Motor neuron (in vitro differentiated cells): ENCODE results near the gene CEACAM3. TPM values are rescaled to one million over a fixed set of nuclear protein-coding genes. Genes with fewer than 3 reads are reported as not detected.
A peak's percentile ranks its signal among the peaks of the same experiment; 100 is the strongest.

ENCODE experiments used
- ATAC-seq, 8 experiments: fragments of 200-7000 bp; cut with Tn5 transposase; replicated peaks in 6 of 8; 2 replicates each; pipeline ENCODE4 v1.8.0; 2021; ENCODE audit warnings: mild to moderate bottlenecking in 8 of 8, moderate library complexity in 8 of 8
- H3K27ac ChIP-seq, 2 donors: fragments of 250-450 bp; sonication (Bioruptor Pico); 2 replicates each; pipeline ENCODE4 v1.9.0; 2021; ENCODE audit warnings: antibody characterized with exemption in 2 of 2, mild to moderate bottlenecking in 2 of 2, moderate library complexity in 1 of 2
- H3K4me1 ChIP-seq, 2 donors: fragments of 250-450 bp; sonication (Bioruptor Pico); replicated peaks in 1 of 2; 2 replicates each; pipeline ENCODE4 v1.6.1; 2021; ENCODE audit warnings: antibody characterized with exemption in 2 of 2, mild to moderate bottlenecking in 2 of 2, moderate library complexity in 1 of 2
- H3K4me3 ChIP-seq, 5 donors: fragments of 250-450 bp; sonication (Bioruptor Pico); 2 replicates each; pipeline ENCODE4 v1.9.0; 2021; ENCODE audit warnings: antibody characterized with exemption in 5 of 5, mild to moderate bottlenecking in 5 of 5, moderate library complexity in 4 of 5
- WGBS, 10 experiments: fragments of 450-650 bp; shearing (Covaris generic); methylation state at CpG; one replicate each; pipeline ENCODE4 v1.0.0; 2022; 5-methylcytosine and 5-hydroxymethylcytosine counted together
- in situ Hi-C, 9 experiments: fragments of 400-800 bp; cut with MboI; loops; one replicate each; pipeline ENCODE4 v1.15.0; 2021; ENCODE audit warnings: low sequenced_read_pairs in 9 of 9, low pct_unique_long_range_greater_than_20kb in 2 of 9; ENCODE audit not compliant: unreplicated experiment in 9 of 9
- total RNA-seq, 8 experiments: library from RNA; unstranded; fragments of 300-600 nt; gene quantifications; 2 replicates each; pipeline versions ENCODE4 v1.2.3 to v1.2.4, GENCODE V29; 2022

Gene CEACAM3
- total RNA-seq, 8 experiments from 2014 or later = 0.25 to 1.4 (median 1.3) TPM; not detected in 5

- WGBS, 10 experiments = 35 to 100% (median 40%) methylated on average over 1 to 6 of the region's 9 CpGs; no CpG with 5 or more reads in 1 of the 10 experiments
- H3K4me1 ChIP-seq = no peaks in the 10 kb centered on the region
- ATAC-seq = peak in 1 of 8 experiments; percentile 57
- H3K4me3 ChIP-seq = no peak overlapping the region
- in situ Hi-C loops = no loop called here
- no peak overlapping the region for H3K27ac ChIP-seq
Observed at GRCh38 chr19:41799444-41800000, 3.1 kb downstream of the CEACAM3 start.

- no peak overlapping the region for H3K27ac ChIP-seq
- in situ Hi-C loops = no loop called here
- 0 to 67% (median 23%) methylated on average over 1 to 3 of the region's 4 CpGs; no CpG with 5 or more reads in 4 of the 10 experiments for WGBS, 10 experiments
- H3K4me3 ChIP-seq = no peak overlapping the region
- H3K4me1 ChIP-seq = no peaks in the 10 kb centered on the region
- no peak for ATAC-seq
Observed at GRCh38 chr19:41801031-41801430, 4.6 kb downstream of the CEACAM3 start.

- Histone ChIP-seq H3K27ac (no peak overlapping the region), H3K4me1 (no peaks in the 10 kb centered on the region), H3K4me3 (no peak overlapping the region)
- in situ Hi-C loops = no loop called here
- ATAC-seq = peak in 1 of 8 experiments; percentile 36
- WGBS, 10 experiments = 0 to 63% (median 20%) methylated on average over 1 to 2 of the region's 2 CpGs; no CpG with 5 or more reads in 3 of the 10 experiments
Observed at GRCh38 chr19:41801792-41802211, 5.4 kb downstream of the CEACAM3 start.

- Histone ChIP-seq H3K4me3 (no peak overlapping the region), H3K27ac (no peak overlapping the region), H3K4me1 (no peaks in the 10 kb centered on the region)
- no peak for ATAC-seq
- 0 to 80% (median 29%) methylated on average over 1 to 2 of the region's 2 CpGs; no CpG with 5 or more reads in 5 of the 10 experiments for WGBS, 10 experiments
- in situ Hi-C loops = no loop called here
Observed at GRCh38 chr19:41802770-41803169, 6.4 kb downstream of the CEACAM3 start.

GRCh38 chr19:41804336-41804735, 7.9 kb downstream of the CEACAM3 start:
- 60 to 80% (median 67%) methylated on average over 1 to 2 of the region's 3 CpGs; no CpG with 5 or more reads in 7 of the 10 experiments for WGBS, 10 experiments
- H3K27ac ChIP-seq = no peak overlapping the region
- no peak for ATAC-seq
- H3K4me1 ChIP-seq = no peaks in the 10 kb centered on the region
- in situ Hi-C loops = no loop called here
- H3K4me3 ChIP-seq = no peak overlapping the region

- in situ Hi-C loops = no loop called here
- no peak for ATAC-seq
- Histone ChIP-seq H3K4me3 (no peak overlapping the region), H3K4me1 (no peaks in the 10 kb centered on the region), H3K27ac (no peak overlapping the region)
- 20 to 52% (median 30%) methylated on average over 1 to 2 of the region's 3 CpGs; no CpG with 5 or more reads in 5 of the 10 experiments for WGBS, 10 experiments
Observed at GRCh38 chr19:41807176-41807575, 10.8 kb downstream of the CEACAM3 start.

- H3K27ac ChIP-seq = no peak overlapping the region
- in situ Hi-C loops = no loop called here
- no peak overlapping the region for H3K4me3 ChIP-seq
- no peaks in the 10 kb centered on the region for H3K4me1 ChIP-seq
- ATAC-seq = no peak
- 20 to 100% (median 77%) methylated on average over 1 to 11 of the region's 16 CpGs; no CpG with 5 or more reads in 4 of the 10 experiments for WGBS, 10 experiments
Observed at GRCh38 chr19:41808663-41809566, 12.5 kb downstream of the CEACAM3 start.

- Histone ChIP-seq H3K4me1 (no peaks in the 10 kb centered on the region), H3K27ac (no peak overlapping the region), H3K4me3 (no peak overlapping the region)
- ATAC-seq = no peak
- WGBS, 10 experiments = 0 to 20% methylated on average over 1 of the region's 4 CpGs; no CpG with 5 or more reads in 8 of the 10 experiments
- in situ Hi-C loops = no loop called here
Observed at GRCh38 chr19:41810301-41810700, 13.9 kb downstream of the CEACAM3 start.

- Histone ChIP-seq H3K27ac (no peak overlapping the region), H3K4me3 (no peak overlapping the region), H3K4me1 (no peaks in the 10 kb centered on the region)
- in situ Hi-C loops = no loop called here
- ATAC-seq = no peak
- 20 to 60% methylated on average over 1 to 2 of the region's 3 CpGs; no CpG with 5 or more reads in 8 of the 10 experiments for WGBS, 10 experiments
Observed at GRCh38 chr19:41811036-41811435, 14.6 kb downstream of the CEACAM3 start.

- Histone ChIP-seq H3K4me3 (no peak overlapping the region), H3K27ac (no peak overlapping the region), H3K4me1 (no peaks in the 10 kb centered on the region)
- whole genome bisulfite sequencing, 10 experiments = 0 to 14% (median 10%) methylated on average over 1 to 2 of the region's 3 CpGs; no CpG with 5 or more reads in 7 of the 10 experiments
- in situ Hi-C loops = no loop called here
- no peak for ATAC-seq
Observed at GRCh38 chr19:41811981-41812380, 15.6 kb downstream of the CEACAM3 start.

GRCh38 chr19:41813911-41814310, 17.5 kb downstream of the CEACAM3 start:
- in situ Hi-C loops = no loop called here
- ATAC-seq = no peak
- H3K4me3 ChIP-seq = no peak overlapping the region
- H3K27ac ChIP-seq = no peak overlapping the region
- H3K4me1 ChIP-seq = no peaks in the 10 kb centered on the region
- WGBS, 10 experiments = 0 to 20% (median 3%) methylated on average over 1 to 3 of the region's 4 CpGs; no CpG with 5 or more reads in 6 of the 10 experiments

GRCh38 chr19:41815301-41815700, 18.9 kb downstream of the CEACAM3 start:
- in situ Hi-C loops = no loop called here
- H3K27ac ChIP-seq = no peak overlapping the region
- H3K4me1 ChIP-seq = no peaks in the 10 kb centered on the region
- no peak overlapping the region for H3K4me3 ChIP-seq
- ATAC-seq = no peak
- 0 to 67% (median 21%) methylated on average over 1 to 4 of the region's 4 CpGs; no CpG with 5 or more reads in 1 of the 10 experiments for WGBS, 10 experiments

GRCh38 chr19:41816761-41817160, 20.4 kb downstream of the CEACAM3 start:
- no peaks in the 10 kb centered on the region for H3K4me1 ChIP-seq
- no peak overlapping the region for H3K27ac ChIP-seq
- WGBS, 10 experiments = 25 to 84% (median 64%) methylated on average over 1 to 2 of the region's 2 CpGs; no CpG with 5 or more reads in 2 of the 10 experiments
- in situ Hi-C loops = no loop called here
- H3K4me3 ChIP-seq = no peak overlapping the region
- ATAC-seq = no peak
